Neuronal stem cell (in vitro differentiated cells): Measurements from ENCODE around the gene ANKRD13A.

ENCODE experiments used
- DNase-seq: peaks from one replicate; pipeline ENCODE4 v3.0.0-alpha.2; 2013; ENCODE audit warnings: low spot score
- H2AFZ ChIP-seq: one replicate; pipeline ENCODE4 v1.6.1; 2013; ENCODE audit warnings: mild to moderate bottlenecking, low read length, inconsistent platforms
- H2AK5ac ChIP-seq: 2 replicates; pipeline ENCODE4 v1.6.1; 2013; ENCODE audit warnings: low read depth, mild to moderate bottlenecking, inconsistent platforms, low read length, moderate library complexity, mixed read lengths
- H2BK120ac ChIP-seq: 2 replicates; pipeline ENCODE4 v1.6.1; 2013; ENCODE audit warnings: low read depth, mild to moderate bottlenecking, inconsistent platforms, low read length, moderate library complexity, mixed read lengths
- H2BK12ac ChIP-seq: one replicate; pipeline ENCODE4 v1.6.1; 2013; ENCODE audit warnings: low read length, inconsistent platforms
- H2BK15ac ChIP-seq: 2 replicates; pipeline ENCODE4 v1.6.1; 2013; ENCODE audit warnings: mild to moderate bottlenecking, low read length, inconsistent platforms, mixed read lengths
- H2BK5ac ChIP-seq: one replicate; pipeline ENCODE4 v1.6.1; 2013; ENCODE audit warnings: inconsistent platforms, mild to moderate bottlenecking, low read length, moderate library complexity
- H3K14ac ChIP-seq: one replicate; pipeline ENCODE4 v1.6.1; 2013; ENCODE audit warnings: low read length, inconsistent platforms
- H3K18ac ChIP-seq: 2 replicates; pipeline ENCODE4 v1.6.1; 2013; ENCODE audit warnings: low read length, inconsistent platforms
- H3K23ac ChIP-seq: 2 replicates; pipeline ENCODE4 v1.6.1; 2013; ENCODE audit warnings: low read depth, mild to moderate bottlenecking, mixed read lengths, low read length, inconsistent platforms; ENCODE audit not compliant: poor library complexity
- H3K27ac ChIP-seq: replicated peaks from 3 replicates; pipeline ENCODE4 v1.5.1; 2013; ENCODE audit warnings: low read length, inconsistent platforms
- H3K27me3 ChIP-seq, 3 experiments: 2 replicates each; pipeline ENCODE4 v1.6.1; 2013; ENCODE audit warnings: low read length in 3 of 3, mild to moderate bottlenecking in 2 of 3, inconsistent platforms in 1 of 3, low read depth in 1 of 3, mixed read lengths in 1 of 3, moderate library complexity in 1 of 3; ENCODE audit not compliant: control insufficient read depth in 3 of 3, insufficient read depth in 3 of 3
- H3K36me3 ChIP-seq, 2 donors: replicated peaks in 1 of 2; 2 replicates each; pipeline ENCODE4 v1.6.1; 2013; ENCODE audit warnings: low read length in 2 of 2; ENCODE audit not compliant: control insufficient read depth in 2 of 2, insufficient read depth in 2 of 2
- H3K4ac ChIP-seq: 2 replicates; pipeline ENCODE4 v1.6.1; 2013; ENCODE audit warnings: inconsistent platforms, mild to moderate bottlenecking, low read length, moderate library complexity
- H3K4me1 ChIP-seq, 2 donors: 1 replicate in 1 of 2; 2 replicates in 1 of 2; pipeline ENCODE4 v1.6.1; 2013; ENCODE audit warnings: low read length in 2 of 2, low read depth in 1 of 2; ENCODE audit not compliant: control insufficient read depth in 2 of 2, insufficient read depth in 1 of 2
- H3K4me2 ChIP-seq: one replicate; pipeline ENCODE4 v1.6.1; 2013; ENCODE audit warnings: mild to moderate bottlenecking, low read length, inconsistent platforms; ENCODE audit not compliant: insufficient read depth, poor library complexity, severe bottlenecking
- H3K4me3 ChIP-seq, 2 donors: 2 replicates each; pipeline ENCODE4 v1.5.1; 2013; ENCODE audit warnings: low read length in 2 of 2, mild to moderate bottlenecking in 2 of 2, inconsistent platforms in 1 of 2, moderate library complexity in 1 of 2
- H3K79me1 ChIP-seq: one replicate; pipeline ENCODE4 v1.6.1; 2013; ENCODE audit warnings: low read depth, mild to moderate bottlenecking, inconsistent platforms, low read length, moderate library complexity
- H3K9ac ChIP-seq: one replicate; pipeline ENCODE4 v1.6.1; 2013; ENCODE audit warnings: mild to moderate bottlenecking, low read depth, low read length, inconsistent platforms; ENCODE audit not compliant: poor library complexity
- H3K9me3 ChIP-seq, 2 donors: replicated peaks in 1 of 2; 2 replicates each; pipeline versions ENCODE3 to v1.6.1; 2013; ENCODE audit warnings: low read length in 2 of 2, mild to moderate bottlenecking in 2 of 2, inconsistent platforms in 1 of 2, low read depth in 1 of 2, mixed read lengths in 1 of 2, moderate library complexity in 1 of 2; ENCODE audit not compliant: control insufficient read depth in 2 of 2, insufficient read depth in 1 of 2
- H4K8ac ChIP-seq: one replicate; pipeline ENCODE4 v1.6.1; 2013; ENCODE audit warnings: low read depth, mild to moderate bottlenecking, inconsistent platforms, low read length, moderate library complexity
- H4K91ac ChIP-seq: one replicate; pipeline ENCODE4 v1.6.1; 2013; ENCODE audit warnings: low read length, low read depth, mild to moderate bottlenecking, inconsistent platforms; ENCODE audit not compliant: poor library complexity
- WGBS, 2 donors: extraction: QIAGEN DNeasy Blood & Tissue Kit; methylation state at CpG; one replicate each; pipeline ENCODE4 v1.1.7; 2013; ENCODE audit warnings: missing lambda C conversion rate in 2 of 2, mixed read lengths in 1 of 2; ENCODE audit not compliant: insufficient read length in 2 of 2, insufficient replicate concordance in 1 of 2; ENCODE audit errors: extremely low coverage in 2 of 2; 5-methylcytosine and 5-hydroxymethylcytosine counted together

ANKRD13A gene

DNA sequence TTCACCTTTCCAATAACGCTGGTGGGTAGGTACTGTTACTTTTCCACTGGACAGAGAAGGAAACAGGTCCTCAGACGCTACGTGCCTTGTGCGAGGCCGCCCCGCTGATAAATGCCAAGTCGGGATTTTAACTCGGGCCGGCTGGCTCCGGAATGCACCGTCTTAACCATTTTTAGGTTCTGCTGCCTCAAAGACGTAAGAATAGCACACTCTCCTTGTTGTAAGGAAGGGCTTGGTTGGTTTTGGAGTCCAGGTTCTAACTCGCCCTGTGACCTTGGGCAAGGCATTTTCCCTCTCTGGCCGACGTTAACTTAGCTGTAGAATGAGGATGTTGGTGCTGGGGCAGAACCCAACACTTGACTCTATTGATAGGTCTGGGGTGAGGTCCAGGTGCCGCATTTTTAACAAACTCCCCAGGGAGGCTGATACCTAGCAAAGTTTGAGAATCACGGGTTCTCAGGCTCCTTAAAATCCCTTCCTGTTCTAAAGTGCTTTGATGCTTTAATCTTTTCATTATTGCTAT, 814 bp downstream of the ANKRD13A start:
- H2BK15ac ChIP-seq: no peak overlapping the region
- H2BK120ac ChIP-seq: no peak overlapping the region
- H3K4me2 ChIP-seq: peak overlapping the region; percentile 96
- H4K91ac ChIP-seq: no peak overlapping the region
- H3K14ac ChIP-seq: no peak overlapping the region
- H3K4ac ChIP-seq: no peak overlapping the region
- peak overlapping the region; percentile 69 to 91 for H3K4me3 ChIP-seq
- no peak overlapping the region for H2AK5ac ChIP-seq
- peak overlapping the region; percentile 98 for H2AFZ ChIP-seq
- no CpG with 5 or more reads among the region's 17 CpGs for WGBS, 2 donors
- H3K4me1 ChIP-seq: peaks cover 9 to 11% of the 10 kb centered on the region in 2 donors
- H3K36me3 ChIP-seq: no peaks in the 10 kb centered on the region
- no peak overlapping the region for H3K18ac ChIP-seq
- H3K79me1 ChIP-seq: peaks cover 2% of the 10 kb centered on the region
- no peaks in the 10 kb centered on the region for H3K9me3 ChIP-seq
- peaks cover 0 to 9% (median 0%) of the 10 kb centered on the region in 3 experiments for H3K27me3 ChIP-seq
- H4K8ac ChIP-seq: no peak overlapping the region
- H2BK5ac ChIP-seq: no peak overlapping the region
- DNase-seq: peak; percentile 21
- H3K23ac ChIP-seq: no peak overlapping the region
- H3K27ac ChIP-seq: no peak overlapping the region
- H3K9ac ChIP-seq: peak overlapping the region; percentile 90
- H2BK12ac ChIP-seq: no peak overlapping the region

DNA sequence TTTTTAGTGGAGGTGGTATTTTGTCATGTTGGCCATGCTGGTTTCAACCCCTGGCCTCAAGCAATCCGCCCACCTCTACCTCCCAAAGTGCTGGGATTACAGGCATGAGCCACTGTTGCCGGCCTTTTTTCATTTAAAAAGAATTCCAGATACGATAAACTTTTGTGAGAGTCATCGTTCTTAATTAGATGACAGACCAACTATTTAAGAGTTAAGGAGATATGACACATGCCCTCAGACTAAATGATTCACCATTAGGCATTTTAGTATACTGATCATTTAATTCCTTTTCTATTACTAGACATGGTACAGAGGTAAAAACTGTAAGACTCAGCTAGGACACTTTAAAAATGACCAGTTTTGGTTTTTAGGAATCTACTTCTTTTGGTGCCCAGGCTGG, 2.4 kb downstream of the ANKRD13A start:
- Histone ChIP-seq H2BK5ac (no peak overlapping the region), H3K23ac (no peak overlapping the region), H3K4me2 (no peak overlapping the region), H3K14ac (no peak overlapping the region), H3K4me1 (peaks cover 6 to 7% of the 10 kb centered on the region in 2 donors), H3K27me3 (peaks cover 0 to 9% (median 0%) of the 10 kb centered on the region in 3 experiments), H3K9ac (no peak overlapping the region), H2AK5ac (no peak overlapping the region), H2BK12ac (no peak overlapping the region), H2BK120ac (no peak overlapping the region), H3K36me3 (no peaks in the 10 kb centered on the region), H3K79me1 (peaks cover 2% of the 10 kb centered on the region), H2AFZ (no peak overlapping the region), H4K8ac (no peak overlapping the region), H3K27ac (no peak overlapping the region), H3K4me3 (no peak overlapping the region), H3K18ac (no peak overlapping the region), H4K91ac (no peak overlapping the region), H2BK15ac (no peak overlapping the region), H3K9me3 (no peaks in the 10 kb centered on the region), H3K4ac (no peak overlapping the region)
- DNase-seq: no peak
- WGBS, 2 donors: no CpG with 5 or more reads among the region's 4 CpGs

DNA sequence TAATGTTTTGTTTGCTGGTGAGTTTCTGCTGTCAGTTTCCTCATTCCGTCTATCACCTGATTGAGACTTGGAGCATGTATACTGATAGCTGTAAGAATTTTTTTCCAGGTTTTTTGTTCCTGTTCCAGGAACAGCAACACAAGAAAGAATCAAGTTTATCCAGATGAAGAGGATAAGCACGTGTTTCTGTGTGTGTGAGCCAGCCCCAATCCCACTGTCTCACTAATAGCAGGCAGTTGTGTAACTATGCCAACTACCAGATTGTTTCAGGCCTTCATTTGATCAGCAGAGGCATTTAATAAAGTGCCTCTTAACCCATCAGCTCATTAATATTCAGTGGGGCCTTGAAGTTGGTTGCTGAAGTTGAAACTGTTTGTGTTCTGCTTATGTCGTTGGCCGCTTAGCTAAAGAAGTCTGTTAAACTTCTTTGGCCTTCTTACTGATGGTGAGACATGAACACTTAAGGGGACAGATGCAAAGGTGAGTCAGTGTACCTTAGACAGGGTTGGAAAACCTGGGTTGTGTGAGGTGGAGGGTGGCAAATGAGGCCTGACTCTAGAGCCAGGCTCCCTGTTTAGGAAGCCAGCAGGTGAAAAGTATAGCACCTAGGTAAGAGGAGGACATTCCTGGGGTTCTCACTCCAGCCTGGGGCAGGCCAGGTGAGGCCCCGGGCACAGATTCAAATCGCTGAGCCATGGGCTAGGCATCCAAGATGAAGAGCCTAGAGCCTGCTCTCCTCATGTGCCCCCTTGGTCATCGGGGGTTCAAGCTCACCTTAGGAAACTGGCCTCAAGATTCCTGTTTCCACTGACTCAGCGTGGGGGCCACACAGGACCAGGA, 3.7 kb downstream of the ANKRD13A start:
- H2BK5ac ChIP-seq: no peak overlapping the region
- H3K4me1 ChIP-seq: peaks cover 6 to 7% of the 10 kb centered on the region in 2 donors
- H3K27me3 ChIP-seq: peaks cover 0 to 9% (median 0%) of the 10 kb centered on the region in 3 experiments
- no peak overlapping the region for H2BK120ac ChIP-seq
- H3K79me1 ChIP-seq: peaks cover 2% of the 10 kb centered on the region
- H3K36me3 ChIP-seq: no peaks in the 10 kb centered on the region
- no peak overlapping the region for H4K8ac ChIP-seq
- no peak overlapping the region for H3K14ac ChIP-seq
- H2AK5ac ChIP-seq: no peak overlapping the region
- no peak overlapping the region for H2BK15ac ChIP-seq
- no peak overlapping the region for H3K9ac ChIP-seq
- no peak for DNase-seq
- H3K4ac ChIP-seq: no peak overlapping the region
- no peaks in the 10 kb centered on the region for H3K9me3 ChIP-seq
- no peak overlapping the region for H3K18ac ChIP-seq
- H3K4me3 ChIP-seq: no peak overlapping the region
- no peak overlapping the region for H2BK12ac ChIP-seq
- H3K4me2 ChIP-seq: no peak overlapping the region
- H4K91ac ChIP-seq: no peak overlapping the region
- H3K23ac ChIP-seq: no peak overlapping the region
- H2AFZ ChIP-seq: no peak overlapping the region
- WGBS, 2 donors: no CpG with 5 or more reads among the region's 8 CpGs
- H3K27ac ChIP-seq: no peak overlapping the region

DNA sequence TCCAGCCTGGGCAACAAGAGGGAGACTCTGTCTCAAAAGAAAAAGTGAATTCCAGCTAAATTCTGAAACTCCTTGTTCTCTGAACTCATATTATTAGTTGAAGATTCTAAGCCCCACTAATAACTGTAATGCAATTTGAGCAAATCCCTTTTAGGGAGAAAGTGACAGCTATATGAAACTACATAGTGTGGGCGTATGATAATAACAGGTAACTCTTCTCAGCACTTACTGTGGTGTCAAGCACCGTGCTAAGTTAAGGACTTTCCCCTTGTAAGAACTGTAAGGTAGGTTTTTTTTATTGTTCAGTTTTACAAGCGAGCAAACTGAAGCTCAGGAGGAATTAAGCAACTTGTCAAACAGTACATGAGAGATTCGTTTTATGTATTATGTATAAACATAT, 5.4 kb downstream of the ANKRD13A start:
- Histone ChIP-seq H2AK5ac (no peak overlapping the region), H3K27me3 (peaks cover 0 to 9% (median 0%) of the 10 kb centered on the region in 3 experiments)
- no CpG with 5 or more reads among the region's 4 CpGs for WGBS, 2 donors

More for the DNA sequence above, 5.4 kb downstream of the ANKRD13A start:
- Histone ChIP-seq H3K4me1 (peaks cover 3 to 6% of the 10 kb centered on the region in 2 donors), H3K27ac (no peak overlapping the region), H2BK5ac (no peak overlapping the region), H4K8ac (no peak overlapping the region), H3K4ac (no peak overlapping the region), H2AFZ (no peak overlapping the region), H3K4me2 (no peak overlapping the region), H2BK15ac (no peak overlapping the region), H3K9ac (no peak overlapping the region), H3K9me3 (no peaks in the 10 kb centered on the region), H3K4me3 (no peak overlapping the region), H3K23ac (no peak overlapping the region), H3K14ac (no peak overlapping the region), H2BK120ac (no peak overlapping the region), H3K18ac (no peak overlapping the region), H3K79me1 (no peaks in the 10 kb centered on the region), H4K91ac (no peak overlapping the region), H2BK12ac (no peak overlapping the region), H3K36me3 (no peaks in the 10 kb centered on the region)
- DNase-seq: no peak
